PC-9 (cell line): Measurements from ENCODE around the gene INPPL1. TPM values are rescaled to one million over a fixed set of nuclear protein-coding genes. Genes with fewer than 3 reads are reported as not detected.

Source experiments
- BruUV-seq: library from RNA; stranded (reverse); fragments of 400-500 nt; replicated peaks from 2 replicates; lab custom pipeline; 2021; lab: Mats Ljungman, UMichigan
- CTCF ChIA-PET: fragments of 300-600 bp; sonication (Branson Sonifier 250); formaldehyde crosslinking; loops from one replicate; lab custom pipeline; 2022; ENCODE audit warnings: antibody characterized with exemption; lab: Charles Lee
- POLR2A ChIA-PET: fragments of 300-600 bp; sonication (Branson Sonifier 250); formaldehyde crosslinking; loops from one replicate; lab custom pipeline; 2022; ENCODE audit warnings: antibody characterized with exemption; ENCODE audit not compliant: unreplicated experiment; lab: Charles Lee
- DNase-seq, 2 experiments: peaks; one replicate each; pipeline versions ENCODE4 v3.0.0 to v3.0.0-alpha.2; 2015 to 2022; ENCODE audit warnings: mixed read lengths in 1 of 2
- H2AFZ ChIP-seq: fragments of 200-600 bp; sonication (generic); 2 replicates; pipeline ENCODE4 v1.8.1; 2017; ENCODE audit warnings: antibody characterized with exemption
- H3F3A ChIP-seq: fragments of 200-600 bp; sonication (generic); 2 replicates; pipeline ENCODE4 v1.8.1; 2017; ENCODE audit warnings: antibody characterized with exemption, mild to moderate bottlenecking, low read depth; ENCODE audit not compliant: insufficient read depth
- H3K27ac ChIP-seq: fragments of 200-600 bp; sonication (generic); 2 replicates; pipeline ENCODE4 v1.6.1; 2016; ENCODE audit warnings: mixed run types
- H3K27me3 ChIP-seq: fragments of 200-600 bp; sonication (generic); 2 replicates; pipeline ENCODE4 v1.6.1; 2016; ENCODE audit warnings: low read depth, mixed run types; ENCODE audit not compliant: insufficient read depth
- H3K36me3 ChIP-seq: fragments of 200-600 bp; sonication (generic); 2 replicates; pipeline ENCODE4 v1.6.1; 2016; ENCODE audit warnings: low read depth, mixed run types
- H3K4me1 ChIP-seq: fragments of 200-600 bp; sonication (generic); replicated peaks from 2 replicates; pipeline ENCODE4 v1.6.1; 2016; ENCODE audit warnings: mixed run types; ENCODE audit not compliant: insufficient read depth
- H3K4me2 ChIP-seq: fragments of 200-600 bp; sonication (generic); 2 replicates; pipeline ENCODE4 v1.6.1; 2017; ENCODE audit warnings: mixed run types
- H3K4me3 ChIP-seq: fragments of 200-600 bp; sonication (generic); 2 replicates; pipeline ENCODE4 v1.6.1; 2016; ENCODE audit warnings: mixed run types
- H3K79me2 ChIP-seq: fragments of 200-600 bp; sonication (generic); 2 replicates; pipeline ENCODE4 v1.6.1; 2017; ENCODE audit warnings: low read depth, mixed run types
- H3K9me2 ChIP-seq: fragments of 200-600 bp; sonication (generic); 2 replicates; pipeline ENCODE4 v1.8.1; 2017; ENCODE audit warnings: mild to moderate bottlenecking; ENCODE audit not compliant: insufficient read depth
- H3K9me3 ChIP-seq: fragments of 200-600 bp; sonication (generic); 2 replicates; pipeline ENCODE4 v1.8.1; 2016; ENCODE audit warnings: low read depth; ENCODE audit not compliant: insufficient read depth
- H4K20me1 ChIP-seq: fragments of 200-600 bp; sonication (generic); 2 replicates; pipeline ENCODE4 v1.8.1; 2017; ENCODE audit not compliant: insufficient read depth
- EZH2 ChIP-seq: fragments of 200-600 bp; sonication (generic); IDR thresholded peaks from 2 replicates; pipeline ENCODE4 v1.8.0; 2017; ENCODE audit warnings: antibody characterized with exemption, low read depth
- intact Hi-C: fragments of 100-400 bp; cut with micrococcal nuclease; formaldehyde crosslinking; loops from one replicate; pipeline ENCODE4 v1.10.0; 2022; ENCODE audit not compliant: unreplicated experiment
- total RNA-seq: library from RNA; stranded (reverse); gene quantifications from 2 replicates; pipeline ENCODE4 v1.2.3, GENCODE V29; 2021
- TF ChIP-seq, protein P1 (sequence below): fragments of 200-600 bp; sonication (generic); conservative IDR thresholded peaks from 2 replicates; pipeline ENCODE4 v1.6.1; 2017; ENCODE audit warnings: mixed run types, antibody characterized with exemption, mild to moderate bottlenecking, moderate library complexity

Gene INPPL1
- total RNA-seq, 1 experiment from 2014 or later = 199 TPM

DNA sequence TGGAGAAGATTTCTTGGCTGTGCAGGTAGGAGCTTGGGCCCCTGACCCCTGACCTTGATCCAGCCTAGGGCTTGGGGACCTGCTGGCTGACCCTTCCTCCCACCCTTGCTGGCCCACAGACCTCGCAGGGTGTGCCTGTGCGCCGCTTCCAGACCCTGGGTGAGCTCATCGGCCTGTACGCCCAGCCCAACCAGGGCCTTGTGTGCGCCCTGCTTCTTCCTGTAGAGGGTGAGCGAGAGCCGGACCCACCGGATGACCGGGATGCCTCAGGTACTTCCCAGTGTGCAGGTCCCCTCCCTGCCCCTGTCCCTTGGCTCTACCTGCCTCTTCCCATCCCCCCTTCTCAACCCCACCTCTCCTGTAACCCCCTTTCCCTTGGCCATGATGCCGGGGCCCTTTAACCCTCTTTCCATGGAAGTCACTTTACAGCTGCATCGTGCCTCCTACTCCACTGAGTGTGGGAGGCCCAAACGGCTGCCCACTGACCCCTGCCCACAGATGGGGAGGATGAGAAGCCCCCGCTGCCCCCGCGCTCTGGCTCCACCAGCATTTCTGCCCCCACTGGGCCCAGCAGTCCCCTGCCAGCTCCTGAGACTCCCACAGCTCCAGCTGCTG lies 3.8 kb downstream of the INPPL1 start:
- CTCF ChIA-PET = no interaction called here

DNA sequence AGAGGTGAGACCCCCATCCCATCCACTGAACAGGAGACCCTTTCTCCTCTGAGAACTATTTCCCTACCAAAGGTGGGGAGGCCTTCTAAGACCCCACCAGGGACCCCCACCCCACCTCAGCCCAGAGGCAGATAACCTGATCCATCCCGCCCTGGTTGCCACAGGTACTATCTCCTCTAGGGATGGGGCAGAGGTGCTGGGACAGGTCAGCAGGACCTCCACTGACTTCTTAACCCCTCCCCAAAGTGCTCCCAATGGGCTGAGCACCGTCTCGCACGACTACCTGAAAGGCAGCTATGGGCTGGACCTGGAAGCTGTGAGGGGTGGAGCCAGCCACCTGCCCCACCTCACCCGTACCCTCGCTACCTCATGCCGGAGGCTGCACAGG lies 4.3 kb downstream of the INPPL1 start:
- no TSS peak for BruUV-seq
- H3K27me3 ChIP-seq = no peaks in the 10 kb centered on the region
- H2AFZ ChIP-seq = no peak overlapping the region
- H3F3A ChIP-seq = peaks cover 9% of the 10 kb centered on the region; the same call in 1 of the 2 replicates
- POLR2A ChIA-PET = no interaction called here
- peaks cover 30% of the 10 kb centered on the region for H3K79me2 ChIP-seq
- no peaks in the 10 kb centered on the region for H3K9me3 ChIP-seq
- H3K27ac ChIP-seq = no peak overlapping the region
- peaks cover 15% of the 10 kb centered on the region for H4K20me1 ChIP-seq
- CTCF ChIA-PET = no interaction called here
- H3K9me2 ChIP-seq = no peaks in the 10 kb centered on the region
- H3K36me3 ChIP-seq = peaks cover 30% of the 10 kb centered on the region
- DNase-seq = no peak
- no peak overlapping the region for H3K4me3 ChIP-seq
- intact Hi-C loops = no loop called here
- 0 out of 2 replicates have a peak, but pooled peaks cover 11% of the 10 kb centered on the region for H3K4me1 ChIP-seq
- no peak overlapping the region for H3K4me2 ChIP-seq
- TF ChIP-seq, protein P1, sequence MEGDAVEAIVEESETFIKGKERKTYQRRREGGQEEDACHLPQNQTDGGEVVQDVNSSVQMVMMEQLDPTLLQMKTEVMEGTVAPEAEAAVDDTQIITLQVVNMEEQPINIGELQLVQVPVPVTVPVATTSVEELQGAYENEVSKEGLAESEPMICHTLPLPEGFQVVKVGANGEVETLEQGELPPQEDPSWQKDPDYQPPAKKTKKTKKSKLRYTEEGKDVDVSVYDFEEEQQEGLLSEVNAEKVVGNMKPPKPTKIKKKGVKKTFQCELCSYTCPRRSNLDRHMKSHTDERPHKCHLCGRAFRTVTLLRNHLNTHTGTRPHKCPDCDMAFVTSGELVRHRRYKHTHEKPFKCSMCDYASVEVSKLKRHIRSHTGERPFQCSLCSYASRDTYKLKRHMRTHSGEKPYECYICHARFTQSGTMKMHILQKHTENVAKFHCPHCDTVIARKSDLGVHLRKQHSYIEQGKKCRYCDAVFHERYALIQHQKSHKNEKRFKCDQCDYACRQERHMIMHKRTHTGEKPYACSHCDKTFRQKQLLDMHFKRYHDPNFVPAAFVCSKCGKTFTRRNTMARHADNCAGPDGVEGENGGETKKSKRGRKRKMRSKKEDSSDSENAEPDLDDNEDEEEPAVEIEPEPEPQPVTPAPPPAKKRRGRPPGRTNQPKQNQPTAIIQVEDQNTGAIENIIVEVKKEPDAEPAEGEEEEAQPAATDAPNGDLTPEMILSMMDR = no peak
- TF ChIP-seq EZH2 = no peak

More for the DNA sequence above, 3.8 kb downstream of the INPPL1 start:
- Histone ChIP-seq H3K27me3 (no peaks in the 10 kb centered on the region), H3K4me1 (0 out of 2 replicates have a peak, but pooled peaks cover 11% of the 10 kb centered on the region), H3K9me3 (no peaks in the 10 kb centered on the region), H3K4me2 (no peak overlapping the region), H3K79me2 (peaks cover 30% of the 10 kb centered on the region), H4K20me1 (peaks cover 15% of the 10 kb centered on the region), H3F3A (peaks cover 4% of the 10 kb centered on the region; the same call in 1 of the 2 replicates), H3K36me3 (peaks cover 30% of the 10 kb centered on the region), H3K9me2 (no peaks in the 10 kb centered on the region), H3K4me3 (no peak overlapping the region), H2AFZ (no peak overlapping the region), H3K27ac (no peak overlapping the region)
- DNase-seq = no peak
- intact Hi-C loops = no loop called here
- TF ChIP-seq EZH2 = no peak
- TF ChIP-seq, protein P1 = no peak
- POLR2A ChIA-PET = interaction anchor here (0.6 kb wide), 1 partner anchor 213 kb away, joined by 4 read pairs; no protein-coding TSS in a partner anchor
- no TSS peak for BruUV-seq

DNA sequence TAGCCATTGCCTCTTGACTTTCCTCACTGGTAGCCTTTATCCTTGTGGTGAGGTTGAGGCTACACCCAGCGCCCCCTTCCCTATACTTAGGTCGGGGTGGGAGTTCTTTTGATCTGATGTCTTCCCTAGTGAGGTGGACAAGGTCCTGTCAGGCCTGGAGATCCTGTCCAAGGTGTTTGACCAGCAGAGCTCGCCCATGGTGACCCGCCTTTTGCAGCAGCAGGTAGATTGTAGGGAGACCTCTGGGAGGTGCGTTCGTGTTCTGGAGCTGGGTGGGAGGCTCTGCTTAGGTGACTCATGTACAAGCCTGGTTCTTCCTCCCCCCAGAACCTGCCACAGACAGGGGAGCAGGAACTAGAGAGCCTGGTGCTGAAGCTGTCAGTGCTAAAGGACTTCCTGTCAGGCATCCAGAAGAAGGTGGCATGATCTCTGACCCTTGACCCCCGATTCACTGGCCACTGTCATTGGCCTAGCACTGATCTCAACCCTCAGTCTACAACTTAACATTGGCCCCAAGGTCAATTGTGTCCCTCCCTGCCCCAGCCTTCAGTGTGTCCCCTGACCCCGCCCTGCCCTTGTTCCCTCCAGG lies 4.9 kb downstream of the INPPL1 start:
- Histone ChIP-seq H3K9me2 (no peaks in the 10 kb centered on the region), H3K36me3 (peaks cover 30% of the 10 kb centered on the region), H3K27me3 (no peaks in the 10 kb centered on the region), H3K4me1 (0 out of 2 replicates have a peak, but pooled peaks cover 11% of the 10 kb centered on the region), H3K9me3 (no peaks in the 10 kb centered on the region), H4K20me1 (peaks cover 20% of the 10 kb centered on the region), H3K4me2 (no peak overlapping the region), H3F3A (peaks cover 14% of the 10 kb centered on the region; the same call in 1 of the 2 replicates), H3K79me2 (peaks cover 24% of the 10 kb centered on the region), H3K4me3 (no peak overlapping the region), H3K27ac (no peak overlapping the region), H2AFZ (no peak overlapping the region)
- intact Hi-C loops = no loop called here
- DNase-seq = no peak
- no TSS peak for BruUV-seq
- CTCF ChIA-PET = no interaction called here
- POLR2A ChIA-PET = no interaction called here
- TF ChIP-seq, protein P1 = no peak
- TF ChIP-seq EZH2 = no peak
